IMR-90 (cell line): ENCODE measurements around the gene PTPRG. TPM values are rescaled to one million over a fixed set of nuclear protein-coding genes. Genes with fewer than 3 reads are reported as not detected.

Source experiments
- ATAC-seq: fragments of 200-7000 bp; cut with Tn5 transposase; 2 replicates; pipeline ENCODE4 v1.9.1; 2020; ENCODE audit warnings: low read depth, mild to moderate bottlenecking, moderate library complexity
- BruUV-seq: library from RNA; stranded (reverse); fragments of 400-500 nt; replicated peaks from 2 replicates; lab custom pipeline; 2021; lab: Mats Ljungman, UMichigan
- CTCF ChIA-PET: fragments of 300-600 bp; formaldehyde crosslinking; extraction: SDS; loops from one replicate; lab custom pipeline; 2021; ENCODE audit warnings: antibody characterized with exemption; lab: Yijun Ruan, JAX
- POLR2A ChIA-PET: fragments of 300-600 bp; sonication (Branson Sonifier 250); formaldehyde crosslinking; loops from one replicate; lab custom pipeline; 2022; ENCODE audit warnings: antibody characterized with exemption; ENCODE audit not compliant: unreplicated experiment; lab: Charles Lee
- DNase-seq: peaks from one replicate; pipeline ENCODE4 v3.0.0; 2013
- H2AFZ ChIP-seq: replicated peaks from 2 replicates; pipeline ENCODE3; 2013; ENCODE audit warnings: low read length, mild to moderate bottlenecking; ENCODE audit not compliant: poor library complexity
- H2AK5ac ChIP-seq: 2 replicates; pipeline ENCODE4 v1.6.1; 2013; ENCODE audit warnings: low read depth, low read length, inconsistent platforms
- H2AK9ac ChIP-seq: replicated peaks from 2 replicates; pipeline ENCODE3; 2013; ENCODE audit warnings: mild to moderate bottlenecking, low read depth, low read length, moderate library complexity; ENCODE audit not compliant: poor library complexity
- H2BK120ac ChIP-seq: 2 replicates; pipeline ENCODE4 v1.6.1; 2013; ENCODE audit warnings: low read depth, low read length, inconsistent platforms
- H2BK15ac ChIP-seq: 3 replicates; pipeline ENCODE4 v1.6.1; 2013; ENCODE audit warnings: low read depth, low read length, inconsistent platforms
- H2BK20ac ChIP-seq: 2 replicates; pipeline ENCODE4 v1.6.1; 2013; ENCODE audit warnings: low read depth, mild to moderate bottlenecking, inconsistent platforms, low read length, moderate library complexity
- H2BK5ac ChIP-seq: 2 replicates; pipeline ENCODE4 v1.6.1; 2013; ENCODE audit warnings: mild to moderate bottlenecking, low read depth, low read length, inconsistent platforms; ENCODE audit not compliant: poor library complexity, severe bottlenecking
- H3K14ac ChIP-seq: replicated peaks from 2 replicates; pipeline ENCODE4 v1.6.1; 2013; ENCODE audit warnings: low read depth, low read length, inconsistent platforms
- H3K18ac ChIP-seq: 2 replicates; pipeline ENCODE4 v1.6.1; 2013; ENCODE audit warnings: low read depth, low read length, control low read depth
- H3K23ac ChIP-seq: 2 replicates; pipeline ENCODE4 v1.6.1; 2013; ENCODE audit warnings: low read depth, low read length, inconsistent platforms
- H3K27ac ChIP-seq: 2 replicates; pipeline ENCODE4 v1.5.1; 2013; ENCODE audit warnings: mild to moderate bottlenecking, control low read depth, low read length; ENCODE audit not compliant: insufficient read depth
- H3K27me3 ChIP-seq: 2 replicates; pipeline ENCODE4 v1.6.1; 2013; ENCODE audit warnings: low read length; ENCODE audit not compliant: control insufficient read depth, insufficient read depth
- H3K36me3 ChIP-seq: 2 replicates; pipeline ENCODE4 v1.6.1; 2013; ENCODE audit warnings: low read length, mixed read lengths; ENCODE audit not compliant: control insufficient read depth, insufficient read depth
- H3K4ac ChIP-seq: 2 replicates; pipeline ENCODE4 v1.6.1; 2013; ENCODE audit warnings: low read depth, low read length, inconsistent platforms
- H3K4me1 ChIP-seq: 2 replicates; pipeline ENCODE4 v1.6.1; 2013; ENCODE audit warnings: low read length, mixed read lengths; ENCODE audit not compliant: control insufficient read depth, insufficient read depth
- H3K4me2 ChIP-seq: 2 replicates; pipeline ENCODE4 v1.6.1; 2013; ENCODE audit warnings: low read depth, mild to moderate bottlenecking, control low read depth, low read length, moderate library complexity
- H3K4me3 ChIP-seq: 2 replicates; pipeline ENCODE4 v1.5.1; 2013; ENCODE audit warnings: low read depth, mild to moderate bottlenecking, control low read depth, low read length, moderate library complexity; ENCODE audit not compliant: insufficient read depth
- H3K56ac ChIP-seq: 2 replicates; pipeline ENCODE4 v1.6.1; 2013; ENCODE audit warnings: low read length, inconsistent platforms; ENCODE audit not compliant: insufficient read depth; ENCODE audit errors: extremely low read depth
- H3K79me1 ChIP-seq, 2 experiments: 2 replicates each; pipeline ENCODE4 v1.6.1; 2013; ENCODE audit warnings: low read length in 2 of 2, inconsistent platforms in 1 of 2, low read depth in 1 of 2
- H3K9ac ChIP-seq: 2 replicates; pipeline ENCODE4 v1.6.1; 2013; ENCODE audit warnings: low read depth, low read length, control low read depth
- H3K9me1 ChIP-seq: 2 replicates; pipeline ENCODE4 v1.6.1; 2013; ENCODE audit warnings: low read length, inconsistent platforms; ENCODE audit not compliant: insufficient read depth
- H3K9me3 ChIP-seq: 2 replicates; pipeline ENCODE4 v1.6.1; 2013; ENCODE audit warnings: low read length; ENCODE audit not compliant: control insufficient read depth, insufficient read depth
- H4K20me1 ChIP-seq: 2 replicates; pipeline ENCODE4 v1.6.1; 2013; ENCODE audit warnings: low read length, inconsistent platforms; ENCODE audit not compliant: insufficient read depth
- H4K5ac ChIP-seq: 2 replicates; pipeline ENCODE4 v1.6.1; 2013; ENCODE audit warnings: mild to moderate bottlenecking, low read depth, low read length, control low read depth
- H4K8ac ChIP-seq, 2 experiments: 2 replicates each; pipeline ENCODE4 v1.6.1; 2013; ENCODE audit warnings: low read depth in 2 of 2, low read length in 2 of 2, control low read depth in 1 of 2, inconsistent platforms in 1 of 2
- H4K91ac ChIP-seq: 2 replicates; pipeline ENCODE4 v1.6.1; 2013; ENCODE audit warnings: low read depth, low read length, inconsistent platforms; ENCODE audit not compliant: insufficient read depth
- BHLHE40 ChIP-seq: fragments of 150-350 bp; IDR thresholded peaks from 2 replicates; pipeline ENCODE4 v1.6.1; 2016; ENCODE audit warnings: mild to moderate bottlenecking, low read depth, low read length
- CEBPB ChIP-seq: IDR thresholded peaks from 2 replicates; pipeline ENCODE4 v1.6.1; 2012; ENCODE audit warnings: low read depth, low read length, improper control_type of control experiment
- CHD1 ChIP-seq: IDR thresholded peaks from 2 replicates; pipeline ENCODE4 v1.6.1; 2012; ENCODE audit warnings: low read depth, low read length, improper control_type of control experiment
- CTCF ChIP-seq: conservative IDR thresholded peaks from 2 replicates; pipeline ENCODE4 v1.5.1; 2012; ENCODE audit warnings: mild to moderate bottlenecking, low read depth, low read length, improper control_type of control experiment
- FOS ChIP-seq: fragments of 150-350 bp; IDR thresholded peaks from 2 replicates; pipeline ENCODE4 v1.6.1; 2016; ENCODE audit warnings: low read depth, low read length
- MAFK ChIP-seq: IDR thresholded peaks from 2 replicates; pipeline ENCODE4 v1.6.1; 2012; ENCODE audit warnings: low read depth, low read length, improper control_type of control experiment
- MXI1 ChIP-seq: IDR thresholded peaks from 2 replicates; pipeline ENCODE4 v1.6.1; 2012; ENCODE audit warnings: low read depth, mild to moderate bottlenecking, low read length, moderate library complexity, borderline replicate concordance
- NFE2L2 ChIP-seq: fragments of 150-350 bp; IDR thresholded peaks from 2 replicates; pipeline ENCODE4 v1.6.1; 2016; ENCODE audit warnings: low read depth, mild to moderate bottlenecking, low read length
- POLR2A ChIP-seq: IDR thresholded peaks from 2 replicates; pipeline ENCODE4 v1.6.1; 2012; ENCODE audit warnings: mild to moderate bottlenecking, low read depth, low read length
- RAD21 ChIP-seq: IDR thresholded peaks from 2 replicates; pipeline ENCODE4 v1.6.1; 2012; ENCODE audit warnings: low read length, improper control_type of control experiment
- RCOR1 ChIP-seq: IDR thresholded peaks from 2 replicates; pipeline ENCODE4 v1.6.1; 2012; ENCODE audit warnings: mild to moderate bottlenecking, low read length, improper control_type of control experiment; ENCODE audit not compliant: insufficient replicate concordance
- RFX5 ChIP-seq: IDR thresholded peaks from 2 replicates; pipeline ENCODE4 v1.8.0; 2012; ENCODE audit warnings: low read depth, mild to moderate bottlenecking, low read length, moderate library complexity
- SMC3 ChIP-seq: fragments of 150-350 bp; IDR thresholded peaks from 2 replicates; pipeline ENCODE4 v1.6.1; 2016; ENCODE audit warnings: low read depth, mild to moderate bottlenecking, antibody characterized with exemption, low read length, moderate library complexity
- WGBS, 2 experiments: methylation state at CpG; one replicate each; pipeline versions ENCODE4 v1.1.5 to v1.1.7; 2013; ENCODE audit warnings: missing lambda C conversion rate in 2 of 2; ENCODE audit not compliant: insufficient read length in 1 of 2; ENCODE audit errors: extremely low coverage in 2 of 2; 5-methylcytosine and 5-hydroxymethylcytosine counted together
- dilution Hi-C: fragments of 300-500 bp; cut with HindIII; formaldehyde crosslinking; loops from one replicate; pipeline ENCODE4 v1.14.3; 2018; ENCODE audit warnings: low sequenced_read_pairs; ENCODE audit not compliant: unreplicated experiment
- in situ Hi-C: fragments of 300-500 bp; cut with MboI; formaldehyde crosslinking; loops from 3 replicates; pipeline ENCODE4 v1.14.3; 2019; ENCODE audit warnings: low sequenced_read_pairs, inconsistent platforms, mixed read lengths
- intact Hi-C: fragments of 100-400 bp; cut with micrococcal nuclease; formaldehyde crosslinking; loops from 2 replicates; pipeline ENCODE4 v1.10.0; 2022
- polyA plus RNA-seq, 3 experiments: library from polyadenylated mRNA; depleted of rRNA; stranded (reverse); fragments of >200 nt; gene quantifications; 2 replicates each; pipeline ENCODE4 v1.2.3, GENCODE V29; 2012; ENCODE audit warnings: low replicate concordance in 1 of 3
- total RNA-seq: library from RNA; depleted of rRNA; stranded (reverse); fragments of >200 nt; gene quantifications from 2 replicates; pipeline ENCODE4 v1.2.3, GENCODE V29; 2012

Gene PTPRG
- total and polyA plus RNA-seq, 2 of the 4 experiments (the other 2 are of a cell fraction) = 7.7 to 31.0 TPM

DNA sequence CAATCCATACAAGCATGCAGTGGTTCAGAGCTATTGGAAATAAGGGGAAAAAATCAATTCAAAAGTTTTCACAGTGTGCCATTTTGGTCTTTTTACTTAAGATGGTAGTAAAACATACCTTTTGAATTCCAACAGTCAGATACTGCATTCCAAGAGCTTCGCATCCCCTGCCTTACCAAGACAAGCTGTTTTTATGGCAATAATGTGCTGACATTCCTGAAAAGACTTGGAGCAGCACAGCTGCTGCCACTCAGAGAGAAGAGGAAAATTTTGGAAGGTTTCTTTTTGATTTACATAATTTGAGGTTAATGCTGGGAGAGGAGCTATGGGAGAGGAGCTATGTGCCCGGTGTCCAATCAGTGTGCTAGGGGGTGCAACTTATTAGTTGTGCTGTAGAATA lies 663.7 kb downstream of the PTPRG start:
- Histone ChIP-seq H3K27me3 (no peaks in the 10 kb centered on the region), H3K4me1 (no peaks in the 10 kb centered on the region; the same call in 1 of the 2 replicates), H3K23ac (no peak overlapping the region), H2BK15ac (no peak overlapping the region), H4K5ac (no peak overlapping the region), H4K20me1 (no peaks in the 10 kb centered on the region), H3K56ac (no peak overlapping the region), H2AK5ac (no peak overlapping the region), H3K4me3 (no peak overlapping the region), H3K14ac (no peak overlapping the region), H2AFZ (no peak overlapping the region), H3K18ac (no peak overlapping the region), H3K9me3 (no peaks in the 10 kb centered on the region), H3K4me2 (no peak overlapping the region), H3K4ac (no peak overlapping the region), H2BK120ac (no peak overlapping the region), H2AK9ac (no peak overlapping the region), H3K9me1 (peaks cover 12% of the 10 kb centered on the region; the same call in 1 of the 2 replicates), H4K91ac (no peak overlapping the region), H2BK20ac (no peak overlapping the region), H3K27ac (no peak overlapping the region), H2BK5ac (no peak overlapping the region), H3K79me1 (no peaks in the 10 kb centered on the region), H3K36me3 (peaks cover 8% of the 10 kb centered on the region), H3K9ac (no peak overlapping the region), H4K8ac (no peak overlapping the region)
- in situ Hi-C loops (no loop called here), intact Hi-C loops (no loop called here), dilution Hi-C loops (no loop called here)
- BruUV-seq = no TSS peak
- TF ChIP-seq CHD1 (no peak), RFX5 (no peak), CTCF (no peak), SMC3 (no peak), BHLHE40 (no peak), RAD21 (no peak), MXI1 (no peak), NFE2L2 (no peak), RCOR1 (no peak), CEBPB (no peak), FOS (no peak), MAFK (no peak), POLR2A (no peak)
- POLR2A ChIA-PET = interaction anchor here (0.6 kb wide), 1 partner anchor 12 kb away, joined by 4 read pairs; no protein-coding TSS in a partner anchor
- no CpG with 5 or more reads among the region's 2 CpGs for WGBS, 2 experiments
- CTCF ChIA-PET = no interaction called here
- ATAC-seq (peak; percentile 37), DNase-seq (no peak)
